HEK293 (cell line): Measurements from ENCODE around the gene FYB1.

Experiments
- CTCF ChIA-PET: fragments of 350-600 bp; formaldehyde crosslinking; extraction: SDS; loops from one replicate; lab custom pipeline; 2021; ENCODE audit warnings: antibody characterized with exemption; lab: Yijun Ruan, JAX
- POLR2A ChIA-PET: fragments of 300-600 bp; formaldehyde crosslinking; extraction: SDS; loops from one replicate; lab custom pipeline; 2020; ENCODE audit warnings: antibody characterized with exemption, inconsistent platforms; lab: Yijun Ruan, JAX
- H3K27ac ChIP-seq: fragments of 200-500 bp; sonication (Bioruptor generic); 2 replicates; pipeline ENCODE4 v1.5.1; 2014; ENCODE audit warnings: low read depth, low read length, control low read depth, inconsistent platforms; ENCODE audit errors: extremely low read depth
- H3K36me3 ChIP-seq, 2 experiments: fragments of 200-500 bp in 1 of 2; sonication (Bioruptor generic) in 1 of 2; 1 replicate in 1 of 2; 2 replicates in 1 of 2; pipeline ENCODE4 v1.5.1; 2014 to 2017; ENCODE audit warnings: inconsistent platforms in 2 of 2, low read length in 2 of 2; ENCODE audit not compliant: control insufficient read depth in 2 of 2, insufficient read depth in 1 of 2
- H3K4me1 ChIP-seq: fragments of 200-500 bp; sonication (Bioruptor generic); 2 replicates; pipeline ENCODE4 v1.5.1; 2014; ENCODE audit warnings: mild to moderate bottlenecking, low read length, inconsistent platforms; ENCODE audit not compliant: control insufficient read depth, insufficient read depth
- H3K4me3 ChIP-seq: 2 replicates; pipeline ENCODE4 v1.5.1; 2011; ENCODE audit warnings: low read depth, mild to moderate bottlenecking, control low read depth, low read length, moderate library complexity
- H3K9me3 ChIP-seq: fragments of 200-500 bp; sonication (Bioruptor generic); 2 replicates; pipeline ENCODE4 v1.5.1; 2014; ENCODE audit warnings: low read depth, low read length, inconsistent platforms; ENCODE audit not compliant: control insufficient read depth, insufficient read depth
- IKZF3 ChIP-seq: fragments of 450-650 bp; IDR thresholded peaks from 2 replicates; pipeline ENCODE4 v1.5.0; 2018; ENCODE audit warnings: missing biosample characterization, mild to moderate bottlenecking, missing genetic modification characterization, moderate library complexity
- KLF16 ChIP-seq: fragments of 450-650 bp; formaldehyde crosslinking; IDR thresholded peaks from 2 replicates; pipeline ENCODE4 v1.5.1; 2017; ENCODE audit warnings: missing biosample characterization, missing genetic modification characterization
- PRDM1 ChIP-seq: fragments of 450-650 bp; formaldehyde crosslinking; IDR thresholded peaks from 2 replicates; pipeline ENCODE4; 2016; ENCODE audit warnings: missing biosample characterization, missing genetic modification characterization
- SP3 ChIP-seq: fragments of 450-650 bp; formaldehyde crosslinking; IDR thresholded peaks from 2 replicates; pipeline ENCODE4 v1.5.1; 2016; ENCODE audit warnings: missing biosample characterization, missing genetic modification characterization
- ZBTB17 ChIP-seq: fragments of 450-650 bp; formaldehyde crosslinking; IDR thresholded peaks from 2 replicates; pipeline ENCODE4 v1.5.1; 2016; ENCODE audit warnings: missing biosample characterization, missing genetic modification characterization
- ZNF132 ChIP-seq: fragments of 450-650 bp; formaldehyde crosslinking; IDR thresholded peaks from 2 replicates; pipeline ENCODE4 v1.5.1; 2017; ENCODE audit warnings: missing biosample characterization, missing genetic modification characterization, borderline replicate concordance
- ZNF18 ChIP-seq: fragments of 450-650 bp; formaldehyde crosslinking; IDR thresholded peaks from 2 replicates; pipeline ENCODE4 v1.5.1; 2016; ENCODE audit warnings: missing biosample characterization, missing genetic modification characterization
- ZNF2 ChIP-seq: fragments of 450-650 bp; formaldehyde crosslinking; IDR thresholded peaks from 2 replicates; pipeline ENCODE4 v1.5.1; 2016; ENCODE audit warnings: missing biosample characterization, missing genetic modification characterization
- ZNF292 ChIP-seq: fragments of 450-650 bp; formaldehyde crosslinking; IDR thresholded peaks from 2 replicates; pipeline ENCODE4 v1.5.1; 2016; ENCODE audit warnings: low read depth, missing biosample characterization, missing genetic modification characterization, borderline replicate concordance
- ZNF311 ChIP-seq: fragments of 450-650 bp; formaldehyde crosslinking; IDR thresholded peaks from 2 replicates; pipeline ENCODE4 v1.5.1; 2017; ENCODE audit warnings: missing biosample characterization, missing genetic modification characterization, borderline replicate concordance
- ZNF324 ChIP-seq: fragments of 450-650 bp; formaldehyde crosslinking; IDR thresholded peaks from 2 replicates; pipeline ENCODE4 v1.5.1; 2016; ENCODE audit warnings: missing biosample characterization, missing genetic modification characterization
- ZNF362 ChIP-seq: fragments of 450-650 bp; formaldehyde crosslinking; IDR thresholded peaks from 2 replicates; pipeline ENCODE4 v1.5.1; 2016; ENCODE audit warnings: missing biosample characterization, missing genetic modification characterization
- ZNF416 ChIP-seq: fragments of 450-650 bp; formaldehyde crosslinking; IDR thresholded peaks from 2 replicates; pipeline ENCODE4 v1.5.1; 2016; ENCODE audit warnings: missing biosample characterization, missing genetic modification characterization
- ZNF426 ChIP-seq: fragments of 450-650 bp; formaldehyde crosslinking; IDR thresholded peaks from 2 replicates; pipeline ENCODE4 v1.5.1; 2017; ENCODE audit warnings: missing biosample characterization, missing genetic modification characterization, mild to moderate bottlenecking, inconsistent platforms, moderate library complexity
- ZNF473 ChIP-seq: fragments of 450-650 bp; formaldehyde crosslinking; IDR thresholded peaks from 2 replicates; pipeline ENCODE4 v1.5.1; 2017; ENCODE audit warnings: missing biosample characterization, missing genetic modification characterization
- ZNF529 ChIP-seq: fragments of 450-650 bp; formaldehyde crosslinking; IDR thresholded peaks from 2 replicates; pipeline ENCODE4 v1.5.1; 2017; ENCODE audit warnings: missing genetic modification characterization, missing biosample characterization; ENCODE audit not compliant: insufficient replicate concordance
- ZNF555 ChIP-seq: fragments of 450-650 bp; formaldehyde crosslinking; conservative IDR thresholded peaks from 2 replicates; pipeline ENCODE4 v1.5.1; 2017; ENCODE audit warnings: missing biosample characterization, mild to moderate bottlenecking, missing genetic modification characterization, inconsistent platforms
- ZNF621 ChIP-seq: fragments of 450-650 bp; formaldehyde crosslinking; IDR thresholded peaks from 2 replicates; pipeline ENCODE4 v1.5.1; 2017; ENCODE audit warnings: missing biosample characterization, missing genetic modification characterization
- ZNF623 ChIP-seq: fragments of 450-650 bp; formaldehyde crosslinking; IDR thresholded peaks from 2 replicates; pipeline ENCODE4 v1.5.1; 2016; ENCODE audit warnings: missing biosample characterization, missing genetic modification characterization
- ZNF704 ChIP-seq: fragments of 450-650 bp; formaldehyde crosslinking; IDR thresholded peaks from 2 replicates; pipeline ENCODE4 v1.5.1; 2016; ENCODE audit warnings: missing biosample characterization, missing genetic modification characterization
- ZSCAN16 ChIP-seq: fragments of 450-650 bp; formaldehyde crosslinking; IDR thresholded peaks from 2 replicates; pipeline ENCODE4 v1.5.1; 2016; ENCODE audit warnings: missing biosample characterization, missing genetic modification characterization
- TF ChIP-seq, protein P1 (sequence below): fragments of 450-650 bp; formaldehyde crosslinking; IDR thresholded peaks from 2 replicates; pipeline ENCODE4 v1.5.1; 2016; ENCODE audit warnings: missing biosample characterization, missing genetic modification characterization

Gene FYB1

GRCh38 chr5:39059064-39059463, 160.3 kb downstream of the FYB1 start:
- H3K9me3 ChIP-seq: no peaks in the 10 kb centered on the region
- no peak overlapping the region for H3K4me3 ChIP-seq
- ChIA-PET POLR2A (no interaction called here), CTCF (interaction anchor here (0.6 to 0.9 kb wide), 2 partner anchors 14 to 65 kb away, joined by 3 read pairs; no protein-coding TSS in a partner anchor)
- H3K4me1 ChIP-seq: peaks cover 8% of the 10 kb centered on the region
- no peak overlapping the region for H3K27ac ChIP-seq
- H3K36me3 ChIP-seq: no peaks in the 10 kb centered on the region
- TF ChIP-seq ZNF311 (no peak), ZBTB17 (peak; percentile 87)

- Histone ChIP-seq H3K36me3 (no peaks in the 10 kb centered on the region), H3K4me3 (no peak overlapping the region), H3K27ac (no peak overlapping the region), H3K9me3 (no peaks in the 10 kb centered on the region), H3K4me1 (peaks cover 8% of the 10 kb centered on the region)
- TF ChIP-seq PRDM1 (tag by site-specific recombination): peak; percentile 78
- TF ChIP-seq ZNF416: no peak
- CTCF ChIA-PET: interaction anchor here (0.6 kb wide), 1 partner anchor 64 kb away, joined by 3 read pairs; no protein-coding TSS in a partner anchor
- POLR2A ChIA-PET: no interaction called here
These were observed 161.0 kb downstream of the FYB1 start for GRCh38 chr5:39058178-39058921.

DNA sequence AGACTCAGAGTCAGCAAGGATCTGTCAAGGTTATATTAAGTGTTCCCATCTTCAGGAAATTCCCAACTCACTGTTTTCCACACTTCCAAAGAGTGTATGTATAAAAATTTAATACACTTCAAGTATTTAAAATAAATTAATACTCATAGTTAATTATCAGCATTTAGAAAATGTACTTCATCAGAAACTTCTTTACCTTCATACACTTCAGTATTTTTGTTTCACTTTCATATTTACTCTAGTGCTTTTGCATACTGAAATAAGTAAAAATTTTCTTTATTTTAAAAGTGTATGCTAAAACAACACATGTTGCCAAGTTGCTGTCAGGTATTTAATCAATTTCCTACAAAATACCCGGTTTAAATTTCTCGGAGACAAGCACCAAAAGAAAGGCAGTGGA, 161.6 kb downstream of the FYB1 start:
- ChIA-PET POLR2A (no interaction called here), CTCF (interaction anchor here (1.3 kb wide), 1 partner anchor 23 kb away, joined by 5 read pairs; no protein-coding TSS in a partner anchor)
- H3K4me1 ChIP-seq: peaks cover 8% of the 10 kb centered on the region
- H3K4me3 ChIP-seq: no peak overlapping the region
- no peak overlapping the region for H3K27ac ChIP-seq
- H3K9me3 ChIP-seq: no peaks in the 10 kb centered on the region
- TF ChIP-seq ZNF426 (no peak), ZNF292 (tag by site-specific recombination) (no peak), IKZF3 (tag by site-specific recombination) (no peak), ZNF362 (tag by site-specific recombination) (no peak), SP3 (tag by site-specific recombination) (no peak)
- no peaks in the 10 kb centered on the region for H3K36me3 ChIP-seq

GRCh38 chr5:39055768-39056398, 163.5 kb downstream of the FYB1 start:
- CTCF ChIA-PET: no interaction called here
- TF ChIP-seq, protein P1, sequence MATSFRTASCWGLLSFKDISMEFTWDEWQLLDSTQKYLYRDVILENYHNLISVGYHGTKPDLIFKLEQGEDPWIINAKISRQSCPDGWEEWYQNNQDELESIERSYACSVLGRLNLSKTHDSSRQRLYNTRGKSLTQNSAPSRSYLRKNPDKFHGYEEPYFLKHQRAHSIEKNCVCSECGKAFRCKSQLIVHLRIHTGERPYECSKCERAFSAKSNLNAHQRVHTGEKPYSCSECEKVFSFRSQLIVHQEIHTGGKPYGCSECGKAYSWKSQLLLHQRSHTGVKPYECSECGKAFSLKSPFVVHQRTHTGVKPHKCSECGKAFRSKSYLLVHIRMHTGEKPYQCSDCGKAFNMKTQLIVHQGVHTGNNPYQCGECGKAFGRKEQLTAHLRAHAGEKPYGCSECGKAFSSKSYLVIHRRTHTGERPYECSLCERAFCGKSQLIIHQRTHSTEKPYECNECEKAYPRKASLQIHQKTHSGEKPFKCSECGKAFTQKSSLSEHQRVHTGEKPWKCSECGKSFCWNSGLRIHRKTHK (tag by site-specific recombination): no peak
- TF ChIP-seq ZNF555 (tag by site-specific recombination): no peak
- TF ChIP-seq ZNF2 (tag by site-specific recombination): no peak
- no peak for TF ChIP-seq ZNF621 (tag by site-specific recombination)
- TF ChIP-seq ZNF704: no peak
- TF ChIP-seq ZSCAN16 (tag by site-specific recombination): no peak
- TF ChIP-seq ZNF18: no peak
- no peak for TF ChIP-seq KLF16 (tag by site-specific recombination)
- TF ChIP-seq ZNF132 (tag by site-specific recombination): no peak
- no peak for TF ChIP-seq ZNF623 (tag by site-specific recombination)
- TF ChIP-seq ZNF292 (tag by site-specific recombination): no peak
- no peak for TF ChIP-seq ZNF473
- TF ChIP-seq ZNF529 (tag by site-specific recombination): no peak
- TF ChIP-seq ZNF324 (tag by site-specific recombination): no peak

More at GRCh38 chr5:39055768-39056398, 163.5 kb downstream of the FYB1 start:
- Histone ChIP-seq H3K4me3 (no peak overlapping the region), H3K9me3 (no peaks in the 10 kb centered on the region), H3K36me3 (peaks cover 0 to under 1% of the 10 kb centered on the region in 2 experiments; a peak in 1 of 3 replicates), H3K4me1 (peaks cover 4% of the 10 kb centered on the region), H3K27ac (no peak overlapping the region)
- POLR2A ChIA-PET: no interaction called here
